Measurements from ENCODE around the gene TMEM129.

TMEM129 gene

GRCh38 chr4:1749826-1750225 lies 28.7 kb upstream of the TMEM129 start:
- no peak overlapping the region for H3K27ac ChIP-seq (ENCODE audit: low read length)

GRCh38 chr4:1749370-1749769 lies 28.2 kb upstream of the TMEM129 start:
- no peaks in the 10 kb centered on the region for H3K27me3 ChIP-seq (ENCODE audit: low read depth, low read length)
- no peaks in the 10 kb centered on the region for H3K9me3 ChIP-seq (ENCODE audit: control insufficient read depth in 1 of 2, low read length in 2 of 2)
- H3K36me3 ChIP-seq (ENCODE audit: control insufficient read depth in 1 of 2, insufficient read depth in 2 of 2, low read length in 2 of 2): peaks cover 0 to 4% of the 10 kb centered on the region in 2 donors
- H3K4me1 ChIP-seq (ENCODE audit: control insufficient read depth in 1 of 2, insufficient read depth in 2 of 2, low read length in 2 of 2): peaks cover 0 to 6% of the 10 kb centered on the region in 2 donors
- H3K4me3 ChIP-seq (ENCODE audit: low read depth in 1 of 2, low read length in 2 of 2): no peak overlapping the region
- no peak overlapping the region for H3K27ac ChIP-seq (ENCODE audit: low read length)

More at GRCh38 chr4:1749826-1750225, 28.7 kb upstream of the TMEM129 start:
- H3K27me3 ChIP-seq (ENCODE audit: low read depth, low read length): no peaks in the 10 kb centered on the region
- no peaks in the 10 kb centered on the region for H3K9me3 ChIP-seq (ENCODE audit: control insufficient read depth in 1 of 2, low read length in 2 of 2)
- H3K4me1 ChIP-seq (ENCODE audit: control insufficient read depth in 1 of 2, insufficient read depth in 2 of 2, low read length in 2 of 2): peaks cover 0 to 6% of the 10 kb centered on the region in 2 donors
- H3K4me3 ChIP-seq (ENCODE audit: low read depth in 1 of 2, low read length in 2 of 2): no peak overlapping the region
- no peaks in the 10 kb centered on the region for H3K36me3 ChIP-seq (ENCODE audit: control insufficient read depth in 1 of 2, insufficient read depth in 2 of 2, low read length in 2 of 2)

- Histone ChIP-seq H3K36me3 (ENCODE audit: control insufficient read depth in 1 of 2, insufficient read depth in 2 of 2, low read length in 2 of 2) (peaks cover 0 to 5% of the 10 kb centered on the region in 2 donors), H3K4me1 (ENCODE audit: control insufficient read depth in 1 of 2, insufficient read depth in 2 of 2, low read length in 2 of 2) (peaks cover 0 to 6% of the 10 kb centered on the region in 2 donors), H3K27ac (ENCODE audit: low read length) (no peak overlapping the region), H3K9me3 (ENCODE audit: control insufficient read depth in 1 of 2, low read length in 2 of 2) (no peaks in the 10 kb centered on the region), H3K4me3 (ENCODE audit: low read depth in 1 of 2, low read length in 2 of 2) (no peak overlapping the region), H3K27me3 (ENCODE audit: low read depth, low read length) (no peaks in the 10 kb centered on the region)
Observed at GRCh38 chr4:1748465-1748995, 27.4 kb upstream of the TMEM129 start.

GRCh38 chr4:1747603-1747967 lies 26.5 kb upstream of the TMEM129 start:
- H3K4me1 ChIP-seq (ENCODE audit: control insufficient read depth in 1 of 2, insufficient read depth in 2 of 2, low read length in 2 of 2): peaks cover 0 to 6% of the 10 kb centered on the region in 2 donors
- H3K4me3 ChIP-seq (ENCODE audit: low read depth in 1 of 2, low read length in 2 of 2): no peak overlapping the region
- H3K36me3 ChIP-seq (ENCODE audit: control insufficient read depth in 1 of 2, insufficient read depth in 2 of 2, low read length in 2 of 2): peaks cover 0 to 5% of the 10 kb centered on the region in 2 donors
- H3K27ac ChIP-seq (ENCODE audit: low read length): no peak overlapping the region
- H3K9me3 ChIP-seq (ENCODE audit: control insufficient read depth in 1 of 2, low read length in 2 of 2): no peaks in the 10 kb centered on the region
- no peaks in the 10 kb centered on the region for H3K27me3 ChIP-seq (ENCODE audit: low read depth, low read length)

GRCh38 chr4:1746919-1747602 lies 25.9 kb upstream of the TMEM129 start:
- Histone ChIP-seq H3K4me1 (ENCODE audit: control insufficient read depth in 1 of 2, insufficient read depth in 2 of 2, low read length in 2 of 2) (peaks cover 0 to 6% of the 10 kb centered on the region in 2 donors), H3K9me3 (ENCODE audit: control insufficient read depth in 1 of 2, low read length in 2 of 2) (no peaks in the 10 kb centered on the region), H3K27me3 (ENCODE audit: low read depth, low read length) (no peaks in the 10 kb centered on the region), H3K27ac (ENCODE audit: low read length) (no peak overlapping the region), H3K36me3 (ENCODE audit: control insufficient read depth in 1 of 2, insufficient read depth in 2 of 2, low read length in 2 of 2) (peaks cover 0 to 5% of the 10 kb centered on the region in 2 donors), H3K4me3 (ENCODE audit: low read depth in 1 of 2, low read length in 2 of 2) (no peak overlapping the region)

- peaks cover 0 to 11% of the 10 kb centered on the region in 2 donors for H3K36me3 ChIP-seq (ENCODE audit: control insufficient read depth in 1 of 2, insufficient read depth in 2 of 2, low read length in 2 of 2)
- H3K9me3 ChIP-seq (ENCODE audit: control insufficient read depth in 1 of 2, low read length in 2 of 2): no peaks in the 10 kb centered on the region
- no peak overlapping the region for H3K4me3 ChIP-seq (ENCODE audit: low read depth in 1 of 2, low read length in 2 of 2)
- H3K27me3 ChIP-seq (ENCODE audit: low read depth, low read length): no peaks in the 10 kb centered on the region
- no peak overlapping the region for H3K27ac ChIP-seq (ENCODE audit: low read length)
- H3K4me1 ChIP-seq (ENCODE audit: control insufficient read depth in 1 of 2, insufficient read depth in 2 of 2, low read length in 2 of 2): peaks cover 0 to 6% of the 10 kb centered on the region in 2 donors
Observed at GRCh38 chr4:1746265-1746691, 25.2 kb upstream of the TMEM129 start.

- Histone ChIP-seq H3K4me1 (ENCODE audit: control insufficient read depth in 1 of 2, insufficient read depth in 2 of 2, low read length in 2 of 2) (peaks cover 0 to 6% of the 10 kb centered on the region in 2 donors), H3K27ac (ENCODE audit: low read length) (no peak overlapping the region), H3K9me3 (ENCODE audit: control insufficient read depth in 1 of 2, low read length in 2 of 2) (no peaks in the 10 kb centered on the region), H3K27me3 (ENCODE audit: low read depth, low read length) (no peaks in the 10 kb centered on the region), H3K4me3 (ENCODE audit: low read depth in 1 of 2, low read length in 2 of 2) (no peak overlapping the region), H3K36me3 (ENCODE audit: control insufficient read depth in 1 of 2, insufficient read depth in 2 of 2, low read length in 2 of 2) (peaks cover 3 to 17% of the 10 kb centered on the region in 2 donors)
Observed at GRCh38 chr4:1745697-1746096, 24.6 kb upstream of the TMEM129 start.

GRCh38 chr4:1745165-1745564 lies 24.0 kb upstream of the TMEM129 start:
- no peaks in the 10 kb centered on the region for H3K9me3 ChIP-seq (ENCODE audit: control insufficient read depth in 1 of 2, low read length in 2 of 2)
- H3K36me3 ChIP-seq (ENCODE audit: control insufficient read depth in 1 of 2, insufficient read depth in 2 of 2, low read length in 2 of 2): peaks cover 3 to 22% of the 10 kb centered on the region in 2 donors
- H3K27ac ChIP-seq (ENCODE audit: low read length): no peak overlapping the region
- H3K4me3 ChIP-seq (ENCODE audit: low read depth in 1 of 2, low read length in 2 of 2): no peak overlapping the region
- H3K4me1 ChIP-seq (ENCODE audit: control insufficient read depth in 1 of 2, insufficient read depth in 2 of 2, low read length in 2 of 2): peaks cover 0 to 6% of the 10 kb centered on the region in 2 donors
- no peaks in the 10 kb centered on the region for H3K27me3 ChIP-seq (ENCODE audit: low read depth, low read length)

GRCh38 chr4:1744552-1744951 lies 23.4 kb upstream of the TMEM129 start:
- H3K36me3 ChIP-seq (ENCODE audit: control insufficient read depth in 1 of 2, insufficient read depth in 2 of 2, low read length in 2 of 2): peaks cover 3 to 26% of the 10 kb centered on the region in 2 donors
- H3K27me3 ChIP-seq (ENCODE audit: low read depth, low read length): no peaks in the 10 kb centered on the region
- no peaks in the 10 kb centered on the region for H3K9me3 ChIP-seq (ENCODE audit: control insufficient read depth in 1 of 2, low read length in 2 of 2)
- peaks cover 0 to 6% of the 10 kb centered on the region in 2 donors for H3K4me1 ChIP-seq (ENCODE audit: control insufficient read depth in 1 of 2, insufficient read depth in 2 of 2, low read length in 2 of 2)
- H3K4me3 ChIP-seq (ENCODE audit: low read depth in 1 of 2, low read length in 2 of 2): no peak overlapping the region
- no peak overlapping the region for H3K27ac ChIP-seq (ENCODE audit: low read length)

- H3K4me1 ChIP-seq (ENCODE audit: control insufficient read depth in 1 of 2, insufficient read depth in 2 of 2, low read length in 2 of 2): peaks cover 0 to 6% of the 10 kb centered on the region in 2 donors
- H3K27me3 ChIP-seq (ENCODE audit: low read depth, low read length): no peaks in the 10 kb centered on the region
- peaks cover 3 to 30% of the 10 kb centered on the region in 2 donors for H3K36me3 ChIP-seq (ENCODE audit: control insufficient read depth in 1 of 2, insufficient read depth in 2 of 2, low read length in 2 of 2)
- no peak overlapping the region for H3K4me3 ChIP-seq (ENCODE audit: low read depth in 1 of 2, low read length in 2 of 2)
- no peak overlapping the region for H3K27ac ChIP-seq (ENCODE audit: low read length)
- no peaks in the 10 kb centered on the region for H3K9me3 ChIP-seq (ENCODE audit: control insufficient read depth in 1 of 2, low read length in 2 of 2)
Observed at GRCh38 chr4:1743975-1744374, 22.9 kb upstream of the TMEM129 start.

GRCh38 chr4:1743551-1743950 lies 22.4 kb upstream of the TMEM129 start:
- Histone ChIP-seq H3K27me3 (ENCODE audit: low read depth, low read length) (no peaks in the 10 kb centered on the region), H3K36me3 (ENCODE audit: control insufficient read depth in 1 of 2, insufficient read depth in 2 of 2, low read length in 2 of 2) (peaks cover 3 to 34% of the 10 kb centered on the region in 2 donors), H3K4me1 (ENCODE audit: control insufficient read depth in 1 of 2, insufficient read depth in 2 of 2, low read length in 2 of 2) (peaks cover 0 to 4% of the 10 kb centered on the region in 2 donors), H3K4me3 (ENCODE audit: low read depth in 1 of 2, low read length in 2 of 2) (no peak overlapping the region), H3K9me3 (ENCODE audit: control insufficient read depth in 1 of 2, low read length in 2 of 2) (peaks cover 0 to under 1% of the 10 kb centered on the region in 2 donors), H3K27ac (ENCODE audit: low read length) (no peak overlapping the region)

Measured in muscle layer of duodenum (tissue), 2 donors.